OCI-LY3 (cell line): Measurements from ENCODE around the gene LINS1.

Source experiments
- CTCF ChIP-seq: fragments of 200-600, 300-600 bp; sonication (generic); IDR thresholded peaks from 2 replicates; pipeline ENCODE4 v1.5.1; 2014; ENCODE audit warnings: antibody characterized with exemption, low read length, low read depth
- EZH2phosphoT487 ChIP-seq: fragments of 200-600 bp; shearing (Covaris generic); IDR thresholded peaks from 2 replicates; pipeline ENCODE4 v1.6.1; 2018; ENCODE audit warnings: antibody characterized with exemption, mixed run types, low read depth

- TF ChIP-seq CTCF (no peak), EZH2phosphoT487 (no peak)
Observed at GRCh38 chr15:100533886-100534285, 68.1 kb downstream of the LINS1 start.
